Activated CD8-positive, alpha-beta T cell treated with anti-CD3 and anti-CD28 coated beads, Interleukin-2, amount 10 ng/mL, durations not matched to agents 7 days and 5 days (primary cell): Measurements from ENCODE around the gene NPS. TPM values are rescaled to one million over a fixed set of nuclear protein-coding genes. Genes with fewer than 3 reads are reported as not detected.

ENCODE experiments used
- ATAC-seq: fragments of 150-1000 bp; cut with Tn5 transposase; one replicate; pipeline ENCODE4 v1.10.0; 2021; ENCODE audit warnings: moderate library complexity
- CTCF ChIA-PET: fragments of 350-600 bp; sonication (Branson Sonifier 250); formaldehyde crosslinking; loops from one replicate; lab custom pipeline; 2021; ENCODE audit warnings: antibody characterized with exemption; lab: Charles Lee
- POLR2A ChIA-PET: fragments of 350-600 bp; sonication (Branson Sonifier 250); formaldehyde crosslinking; loops from one replicate; lab custom pipeline; 2021; ENCODE audit warnings: antibody characterized with exemption; lab: Charles Lee
- DNase-seq: peaks from one replicate; pipeline ENCODE4 v3.0.0-alpha.2; 2020
- H3K27ac Mint-ChIP-seq: one replicate; pipeline ENCODE4 v1.8.0; 2021; ENCODE audit warnings: mild to moderate bottlenecking, mixed read lengths
- H3K27me3 Mint-ChIP-seq: one replicate; pipeline ENCODE4 v1.8.0; 2021; ENCODE audit warnings: low read depth, mixed read lengths
- H3K36me3 Mint-ChIP-seq: one replicate; pipeline ENCODE4 v1.8.0; 2021; ENCODE audit warnings: low read depth, mixed read lengths
- H3K4me1 Mint-ChIP-seq: one replicate; pipeline ENCODE4 v1.8.0; 2021; ENCODE audit warnings: low read depth, mixed read lengths
- H3K4me3 Mint-ChIP-seq: one replicate; pipeline ENCODE4 v1.8.0; 2021; ENCODE audit warnings: mild to moderate bottlenecking, mixed read lengths
- H3K9me3 Mint-ChIP-seq: one replicate; pipeline ENCODE4 v1.8.0; 2022; ENCODE audit warnings: mixed read lengths; ENCODE audit not compliant: insufficient read depth
- total RNA-seq, 2 experiments: library from RNA; stranded (reverse); gene quantifications; one replicate each; pipeline ENCODE4 v1.2.3, GENCODE V29; 2021

NPS gene
- total RNA-seq = not detected

GRCh38 chr10:127549009-127549408 is at the start of gene NPS:
Gene NPS, plus strand, starts transcription at chr10:127549309. Its CDS starts 60 bp downstream, at chr10:127549369.
- Mint-ChIP-seq H3K36me3 (no peaks in the 10 kb centered on the region), H3K4me1 (no peaks in the 10 kb centered on the region), H3K9me3 (no peaks in the 10 kb centered on the region), H3K27me3 (no peaks in the 10 kb centered on the region), H3K4me3 (no peak within 1 kb of the TSS), H3K27ac (no peak within 1 kb of the TSS)
- ChIA-PET CTCF (no interaction called here), POLR2A (no interaction called here)
- no peak for ATAC-seq
- DNase-seq = no peak

- CTCF ChIA-PET = no interaction called here
Measured at GRCh38 chr10:127500127-127500526, 49.0 kb upstream of the NPS start.

GRCh38 chr10:127506094-127506493 is 43.0 kb upstream of the NPS start:
- H3K9me3 Mint-ChIP-seq = no peaks in the 10 kb centered on the region
- no peaks in the 10 kb centered on the region for H3K36me3 Mint-ChIP-seq
- H3K4me1 Mint-ChIP-seq = no peaks in the 10 kb centered on the region
- DNase-seq = no peak
- no peaks in the 10 kb centered on the region for H3K27me3 Mint-ChIP-seq
- CTCF ChIA-PET = no interaction called here
- POLR2A ChIA-PET = no interaction called here
- no peak for ATAC-seq
- no peak overlapping the region for H3K27ac Mint-ChIP-seq
- no peak overlapping the region for H3K4me3 Mint-ChIP-seq

More at GRCh38 chr10:127500127-127500526, 49.0 kb upstream of the NPS start:
- H3K4me1 Mint-ChIP-seq = no peaks in the 10 kb centered on the region
- H3K4me3 Mint-ChIP-seq = no peak overlapping the region
- ATAC-seq = no peak
- POLR2A ChIA-PET = no interaction called here
- H3K9me3 Mint-ChIP-seq = no peaks in the 10 kb centered on the region
- no peaks in the 10 kb centered on the region for H3K27me3 Mint-ChIP-seq
- no peak for DNase-seq
- H3K27ac Mint-ChIP-seq = no peak overlapping the region
- H3K36me3 Mint-ChIP-seq = no peaks in the 10 kb centered on the region

GRCh38 chr10:127522298-127522697 is 26.8 kb upstream of the NPS start:
- H3K27me3 Mint-ChIP-seq = no peaks in the 10 kb centered on the region
- H3K4me3 Mint-ChIP-seq = no peak overlapping the region
- ChIA-PET CTCF (no interaction called here), POLR2A (no interaction called here)
- no peak for ATAC-seq
- H3K36me3 Mint-ChIP-seq = no peaks in the 10 kb centered on the region
- no peak for DNase-seq
- H3K27ac Mint-ChIP-seq = no peak overlapping the region
- no peaks in the 10 kb centered on the region for H3K4me1 Mint-ChIP-seq
- H3K9me3 Mint-ChIP-seq = no peaks in the 10 kb centered on the region

GRCh38 chr10:127523476-127523875 is 25.6 kb upstream of the NPS start:
- Mint-ChIP-seq H3K27ac (no peak overlapping the region), H3K27me3 (no peaks in the 10 kb centered on the region), H3K9me3 (no peaks in the 10 kb centered on the region), H3K36me3 (no peaks in the 10 kb centered on the region), H3K4me3 (no peak overlapping the region), H3K4me1 (no peaks in the 10 kb centered on the region)
- POLR2A ChIA-PET = no interaction called here
- no peak for ATAC-seq
- DNase-seq = no peak
- CTCF ChIA-PET = no interaction called here

- ATAC-seq = no peak
- no peaks in the 10 kb centered on the region for H3K4me1 Mint-ChIP-seq
- CTCF ChIA-PET = no interaction called here
- H3K9me3 Mint-ChIP-seq = no peaks in the 10 kb centered on the region
- no peak for DNase-seq
- H3K36me3 Mint-ChIP-seq = no peaks in the 10 kb centered on the region
- H3K27ac Mint-ChIP-seq = no peak overlapping the region
- POLR2A ChIA-PET = no interaction called here
- no peaks in the 10 kb centered on the region for H3K27me3 Mint-ChIP-seq
- H3K4me3 Mint-ChIP-seq = no peak overlapping the region
Measured at GRCh38 chr10:127524229-127524628, 24.9 kb upstream of the NPS start.

GRCh38 chr10:127524908-127525665 is 24.0 kb upstream of the NPS start:
- ChIA-PET CTCF (no interaction called here), POLR2A (no interaction called here)
- H3K4me1 Mint-ChIP-seq = no peaks in the 10 kb centered on the region
- DNase-seq = no peak
- H3K9me3 Mint-ChIP-seq = no peaks in the 10 kb centered on the region
- no peak overlapping the region for H3K27ac Mint-ChIP-seq
- no peak for ATAC-seq
- no peak overlapping the region for H3K4me3 Mint-ChIP-seq
- no peaks in the 10 kb centered on the region for H3K36me3 Mint-ChIP-seq
- no peaks in the 10 kb centered on the region for H3K27me3 Mint-ChIP-seq

GRCh38 chr10:127525686-127526085 is 23.4 kb upstream of the NPS start:
- CTCF ChIA-PET = no interaction called here
- Mint-ChIP-seq H3K36me3 (no peaks in the 10 kb centered on the region), H3K27me3 (no peaks in the 10 kb centered on the region), H3K9me3 (no peaks in the 10 kb centered on the region), H3K4me3 (no peak overlapping the region), H3K27ac (no peak overlapping the region), H3K4me1 (no peaks in the 10 kb centered on the region)
- ATAC-seq (no peak), DNase-seq (no peak)
- POLR2A ChIA-PET = no interaction called here

- POLR2A ChIA-PET = no interaction called here
- H3K4me3 Mint-ChIP-seq = no peak overlapping the region
- H3K9me3 Mint-ChIP-seq = no peaks in the 10 kb centered on the region
- DNase-seq = no peak
- no peaks in the 10 kb centered on the region for H3K4me1 Mint-ChIP-seq
- no peaks in the 10 kb centered on the region for H3K36me3 Mint-ChIP-seq
- CTCF ChIA-PET = no interaction called here
- no peak for ATAC-seq
- H3K27me3 Mint-ChIP-seq = no peaks in the 10 kb centered on the region
- H3K27ac Mint-ChIP-seq = no peak overlapping the region
Measured at GRCh38 chr10:127526161-127526560, 22.9 kb upstream of the NPS start.

GRCh38 chr10:127527320-127527719 is 21.8 kb upstream of the NPS start:
- ChIA-PET POLR2A (no interaction called here), CTCF (no interaction called here)
- no peaks in the 10 kb centered on the region for H3K36me3 Mint-ChIP-seq
- H3K9me3 Mint-ChIP-seq = no peaks in the 10 kb centered on the region
- no peaks in the 10 kb centered on the region for H3K4me1 Mint-ChIP-seq
- H3K27me3 Mint-ChIP-seq = no peaks in the 10 kb centered on the region
- no peak overlapping the region for H3K4me3 Mint-ChIP-seq
- no peak for ATAC-seq
- DNase-seq = no peak
- no peak overlapping the region for H3K27ac Mint-ChIP-seq

GRCh38 chr10:127527891-127528290 is 21.2 kb upstream of the NPS start:
- H3K9me3 Mint-ChIP-seq = no peaks in the 10 kb centered on the region
- ChIA-PET POLR2A (no interaction called here), CTCF (no interaction called here)
- DNase-seq (no peak), ATAC-seq (no peak)
- H3K36me3 Mint-ChIP-seq = no peaks in the 10 kb centered on the region
- H3K4me1 Mint-ChIP-seq = no peaks in the 10 kb centered on the region
- no peak overlapping the region for H3K4me3 Mint-ChIP-seq
- H3K27me3 Mint-ChIP-seq = no peaks in the 10 kb centered on the region
- no peak overlapping the region for H3K27ac Mint-ChIP-seq

- Mint-ChIP-seq H3K4me3 (no peak overlapping the region), H3K9me3 (no peaks in the 10 kb centered on the region), H3K27me3 (no peaks in the 10 kb centered on the region), H3K36me3 (no peaks in the 10 kb centered on the region), H3K27ac (no peak overlapping the region), H3K4me1 (no peaks in the 10 kb centered on the region)
- POLR2A ChIA-PET = no interaction called here
- no peak for DNase-seq
- no peak for ATAC-seq
- CTCF ChIA-PET = no interaction called here
Measured at GRCh38 chr10:127532193-127532592, 16.9 kb upstream of the NPS start.

- ATAC-seq (no peak), DNase-seq (no peak)
- ChIA-PET CTCF (no interaction called here), POLR2A (no interaction called here)
- no peaks in the 10 kb centered on the region for H3K9me3 Mint-ChIP-seq
- H3K36me3 Mint-ChIP-seq = no peaks in the 10 kb centered on the region
- no peak overlapping the region for H3K27ac Mint-ChIP-seq
- no peaks in the 10 kb centered on the region for H3K27me3 Mint-ChIP-seq
- H3K4me3 Mint-ChIP-seq = no peak overlapping the region
- H3K4me1 Mint-ChIP-seq = no peaks in the 10 kb centered on the region
Measured at GRCh38 chr10:127532659-127533058, 16.4 kb upstream of the NPS start.
